CD4-positive, alpha-beta T cell treated with Interleukin-17A for 1 hour (primary cell): ENCODE results near the gene ATE1.

Experiments
- DNase-seq: peaks from one replicate; pipeline ENCODE4 v3.0.0-alpha.2; 2020

Gene ATE1

DNA sequence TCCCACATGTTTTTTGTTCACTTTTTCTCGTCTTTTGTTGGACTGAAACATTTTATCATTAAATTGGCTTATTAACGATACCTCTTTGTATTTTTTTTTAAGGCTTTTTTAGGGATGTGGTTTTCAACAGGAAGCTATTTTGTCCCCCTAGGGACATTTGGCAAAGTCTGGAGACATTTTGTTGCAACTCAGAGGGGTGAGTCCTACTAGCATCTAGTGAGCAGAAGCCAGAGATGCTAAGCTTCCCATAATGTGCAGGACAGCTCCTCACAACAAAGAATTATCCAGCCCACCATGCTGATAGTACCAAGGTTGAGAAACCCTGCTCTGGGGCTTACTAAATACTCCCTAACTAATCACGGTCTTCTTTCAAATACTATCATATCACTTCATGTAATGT, 63.2 kb downstream of the ATE1 start:
- no peak for DNase-seq

DNA sequence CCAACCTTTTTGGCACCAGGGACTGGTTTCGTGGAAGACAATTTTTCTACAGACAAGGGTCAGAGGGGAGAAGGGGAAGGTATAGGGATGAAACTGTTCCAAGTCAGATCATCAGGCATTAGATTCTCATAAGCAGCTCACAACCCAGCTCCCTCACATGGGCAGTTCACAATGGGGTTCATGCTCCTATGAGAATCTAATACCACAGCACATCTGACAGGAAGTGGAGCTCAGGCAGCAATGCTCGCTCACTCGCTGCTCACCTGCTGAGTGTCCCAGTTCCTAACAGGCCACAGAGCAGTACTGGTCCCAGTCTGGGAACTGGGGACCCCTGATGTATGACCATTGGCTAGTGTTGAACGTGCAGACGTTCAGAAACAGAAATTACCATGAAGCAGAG, 63.7 kb downstream of the ATE1 start:
- no peak for DNase-seq

DNA sequence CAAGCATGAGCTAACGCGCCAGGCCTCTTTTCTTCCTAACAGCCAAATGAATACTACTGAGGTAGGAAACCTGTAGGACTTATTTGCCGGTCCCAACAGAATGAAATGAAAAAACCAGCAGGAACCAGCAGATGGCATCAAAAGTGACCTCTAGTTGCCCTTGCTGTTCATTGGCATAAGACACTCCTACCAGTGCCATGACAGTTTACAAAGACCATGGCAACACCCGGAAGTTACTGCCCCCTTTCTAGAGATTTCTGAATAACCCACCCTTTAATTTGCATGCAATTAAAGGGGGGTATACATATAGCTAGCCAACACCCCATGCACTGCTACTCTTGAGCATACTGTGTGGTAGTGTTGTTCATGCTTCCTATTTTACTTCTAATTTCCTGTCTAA, 65.2 kb downstream of the ATE1 start:
- no peak for DNase-seq

DNA sequence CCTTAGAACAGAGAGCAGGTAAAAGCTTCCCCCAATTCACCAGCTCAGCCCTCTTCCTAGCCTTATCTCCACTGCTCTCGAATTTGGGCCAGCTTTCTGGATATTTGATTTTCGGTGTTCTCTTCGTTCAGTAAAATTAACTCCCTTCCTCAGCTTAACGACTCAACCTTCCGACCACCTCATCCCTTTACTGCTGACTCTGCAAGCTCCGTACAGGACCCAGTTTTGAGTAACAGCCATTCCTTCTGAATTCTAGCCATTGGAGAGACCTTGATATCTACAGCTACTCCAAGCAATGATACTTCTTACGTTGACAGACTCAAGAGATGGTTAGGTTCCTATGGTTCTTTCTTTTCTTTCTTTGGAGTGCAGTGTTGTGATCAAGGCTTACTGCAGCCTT, 65.8 kb downstream of the ATE1 start:
- no peak for DNase-seq

DNA sequence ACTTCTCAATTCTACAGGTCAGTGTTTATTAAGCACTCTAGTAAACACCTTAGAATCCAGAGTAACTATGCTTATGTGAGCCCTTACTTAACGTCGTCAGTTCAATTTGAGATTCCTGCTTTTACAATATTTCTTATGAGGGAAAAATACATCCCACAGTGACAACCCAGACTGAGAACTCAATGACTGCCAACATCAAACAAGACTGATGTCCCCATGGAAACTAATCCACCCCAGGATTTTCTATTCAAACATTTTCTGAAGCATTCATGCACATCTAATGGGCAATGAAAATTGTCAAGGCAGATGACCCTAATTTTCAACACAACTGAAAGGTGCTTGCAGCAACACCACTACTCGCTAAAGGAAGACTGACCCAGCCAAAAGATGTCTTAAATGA, 67.0 kb downstream of the ATE1 start:
- no peak for DNase-seq

DNA sequence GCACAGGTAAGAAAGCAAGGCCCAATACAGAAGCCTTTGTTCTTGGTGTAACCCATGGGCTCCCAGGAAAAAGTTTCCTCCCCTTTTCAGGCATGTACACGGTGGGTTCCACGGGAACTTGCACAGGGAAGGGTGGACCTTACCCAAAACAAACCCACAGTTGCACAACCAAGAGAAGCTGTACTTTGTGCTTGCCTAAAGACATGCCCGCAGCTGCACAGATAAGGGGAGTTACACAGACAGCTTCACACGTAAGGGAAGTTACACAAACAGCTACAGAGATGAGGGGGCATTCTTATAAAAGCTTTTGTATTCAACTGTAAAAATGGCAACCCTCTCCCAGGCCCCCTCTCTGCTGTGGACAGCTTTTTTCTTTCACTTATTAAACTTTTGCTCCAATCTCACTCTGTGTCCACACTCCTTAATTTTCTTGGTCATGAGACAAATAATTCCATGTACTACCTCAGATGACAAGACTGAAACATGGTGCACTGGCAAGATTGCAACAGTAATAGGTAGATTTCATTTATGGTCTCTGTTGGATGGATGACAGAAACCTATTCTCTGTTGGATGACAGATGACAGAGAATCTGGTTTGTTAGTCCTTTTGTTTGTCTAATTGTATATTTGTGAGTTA, 72.9 kb downstream of the ATE1 start:
- no peak for DNase-seq

DNA sequence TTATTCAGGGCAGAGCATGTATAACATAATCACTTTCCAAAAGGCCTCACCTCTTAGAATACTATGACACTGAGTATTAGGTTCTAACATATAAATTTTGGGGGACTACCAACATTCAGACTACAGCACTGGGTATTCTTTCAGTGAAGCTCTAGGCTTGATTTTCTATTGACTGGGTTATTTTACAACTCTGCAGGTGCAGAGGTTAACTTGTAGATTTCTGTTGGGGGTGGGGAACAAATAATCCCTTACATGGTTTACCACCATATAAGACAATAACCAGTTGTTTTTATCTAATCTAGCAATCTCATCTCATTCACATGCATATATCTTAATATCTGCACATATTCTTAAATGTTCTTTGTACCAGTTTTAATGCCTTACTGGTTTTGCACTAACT, 73.9 kb downstream of the ATE1 start:
- no peak for DNase-seq

DNA sequence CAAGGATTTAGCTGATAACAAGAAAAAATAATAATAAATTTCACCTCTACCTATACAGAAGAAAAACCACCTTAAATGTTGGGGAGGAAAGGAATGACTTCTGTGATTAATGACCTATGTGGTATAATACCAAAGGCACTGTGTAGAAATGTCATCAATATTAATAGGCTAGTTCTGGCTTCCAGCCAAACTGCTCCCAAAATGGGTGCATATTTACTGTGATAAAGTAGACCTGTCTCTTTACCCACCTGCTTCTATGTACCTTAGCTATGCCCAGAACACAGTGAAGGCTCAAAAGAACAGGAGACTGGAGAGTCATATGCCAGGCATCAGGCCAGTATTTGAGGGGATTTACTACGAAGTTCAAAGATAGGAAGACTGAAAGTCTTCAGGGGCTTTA, 76.0 kb downstream of the ATE1 start:
- no peak for DNase-seq

DNA sequence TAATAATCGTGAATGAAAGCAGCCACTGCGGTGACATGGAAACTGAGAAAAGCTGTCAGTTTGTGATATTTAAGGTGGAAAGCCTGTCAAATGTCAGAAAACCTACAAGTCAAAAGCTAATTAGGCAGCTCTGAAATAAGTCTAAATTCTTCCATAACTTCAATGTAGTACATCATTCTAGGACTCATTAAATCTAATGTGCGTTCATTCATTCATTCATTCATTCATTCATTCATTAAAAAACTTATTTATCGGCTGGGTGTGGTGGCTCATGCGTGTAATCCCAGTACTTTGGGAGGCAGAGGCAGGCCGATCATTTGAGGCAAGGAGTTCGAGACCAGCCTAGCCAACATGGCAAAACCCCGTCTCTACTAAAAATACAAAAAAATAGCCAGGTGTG, 79.7 kb downstream of the ATE1 start:
- no peak for DNase-seq

DNA sequence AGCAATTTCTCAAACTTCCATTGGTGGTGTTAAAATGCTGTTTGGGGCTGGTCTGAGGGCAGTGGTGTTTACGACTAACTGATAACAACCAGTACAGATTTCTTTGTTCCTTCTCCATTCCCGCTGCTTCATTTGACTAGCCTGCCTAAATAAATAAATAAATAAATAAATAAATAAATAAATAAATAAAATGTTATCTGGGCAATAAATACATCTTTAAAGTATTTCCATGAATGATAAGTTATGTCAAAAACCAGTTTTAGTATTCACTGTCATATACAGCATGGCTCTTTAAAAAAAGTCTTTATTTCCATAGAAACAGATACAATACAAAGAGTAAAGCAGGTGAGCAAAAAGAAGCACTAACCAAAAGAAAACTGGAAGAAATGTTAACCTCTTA, 81.3 kb downstream of the ATE1 start:
- no peak for DNase-seq

DNA sequence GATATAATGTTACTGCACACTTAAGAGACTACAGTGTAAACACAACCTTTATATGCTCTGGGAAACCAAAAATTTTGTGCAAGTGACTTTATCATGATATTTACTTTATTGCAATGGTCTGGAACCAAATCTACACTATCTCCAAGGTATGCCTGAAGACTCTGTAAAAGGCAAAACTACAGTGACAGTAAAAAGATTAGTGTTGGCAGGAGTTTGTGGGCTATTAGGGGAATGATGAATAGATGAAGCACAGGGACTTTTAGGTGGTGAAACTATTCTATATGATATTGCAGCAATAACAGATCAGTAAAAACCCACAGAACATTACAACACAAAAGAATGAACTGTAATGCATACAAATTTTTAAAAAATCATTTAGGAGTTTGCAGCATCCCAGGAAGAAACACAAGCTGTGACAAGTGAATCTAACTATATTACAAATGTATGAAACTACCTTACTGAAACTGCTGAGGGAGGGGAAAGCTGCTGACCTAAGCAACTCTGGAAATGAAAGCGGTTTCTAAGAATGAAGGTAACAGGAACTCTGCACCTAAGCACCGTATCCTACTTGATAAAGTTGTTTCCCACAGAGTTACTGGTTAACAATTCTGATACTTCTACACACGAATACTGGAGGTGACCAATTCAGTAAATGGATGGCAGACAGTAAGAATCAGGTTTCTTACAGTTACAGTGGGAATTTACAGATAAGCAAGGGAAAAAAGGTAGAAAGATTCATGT, 82.6 kb downstream of the ATE1 start:
- DNase-seq: no peak

DNA sequence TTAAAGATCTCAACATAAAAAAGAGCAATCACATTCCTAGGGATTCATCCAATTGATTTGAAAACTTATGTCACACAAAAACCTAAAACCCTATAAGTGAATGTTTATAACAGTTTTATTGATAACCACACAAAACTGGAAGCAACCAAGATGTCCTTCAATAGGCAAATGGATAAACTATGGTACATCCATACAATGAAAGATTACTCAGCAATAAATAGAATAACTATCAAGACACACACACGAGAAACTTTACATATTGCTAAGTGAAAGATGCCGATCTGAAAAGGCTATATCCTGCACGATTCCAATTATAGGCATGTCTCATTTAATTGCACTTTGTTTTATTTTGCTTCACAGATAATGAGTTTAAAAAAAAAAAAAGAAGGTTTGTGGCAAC, 83.3 kb downstream of the ATE1 start:
- no peak for DNase-seq

DNA sequence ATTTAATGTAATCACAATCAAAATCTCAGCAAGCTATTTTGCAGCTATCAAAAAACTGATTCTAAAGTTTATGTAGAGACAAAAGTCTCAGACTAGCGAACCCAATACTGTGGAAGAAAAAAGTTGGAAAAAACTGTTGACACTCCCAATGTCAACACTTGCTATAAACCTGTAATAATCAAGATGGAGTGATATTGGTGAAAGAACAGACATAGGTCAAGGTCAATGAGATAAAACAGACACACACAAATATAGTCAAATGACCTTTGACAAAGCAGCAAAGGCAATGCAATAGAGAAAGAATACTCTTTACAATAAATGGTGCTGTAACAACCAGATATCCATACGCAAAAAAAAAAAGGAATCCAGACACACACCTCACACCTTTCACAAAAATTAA, 84.5 kb downstream of the ATE1 start:
- DNase-seq: no peak

DNA sequence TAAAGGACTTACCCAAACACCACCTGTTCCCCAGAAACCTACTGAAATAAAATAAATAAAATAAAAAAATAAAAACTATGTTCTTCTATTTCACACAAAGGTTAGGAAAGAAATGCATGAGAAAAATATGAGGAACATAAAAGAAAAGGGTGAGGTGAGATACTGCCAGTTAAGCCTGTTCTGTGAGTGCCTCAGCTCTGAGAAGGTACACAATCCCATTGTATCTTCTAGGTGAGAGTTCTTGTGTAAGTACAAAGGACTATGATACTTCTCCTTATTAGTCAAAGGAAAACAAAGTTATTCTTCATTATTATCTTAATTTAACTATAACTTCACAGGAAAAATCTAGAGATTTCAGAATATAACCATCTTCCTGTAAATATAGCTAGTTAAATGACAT, 86.0 kb downstream of the ATE1 start:
- DNase-seq: no peak

DNA sequence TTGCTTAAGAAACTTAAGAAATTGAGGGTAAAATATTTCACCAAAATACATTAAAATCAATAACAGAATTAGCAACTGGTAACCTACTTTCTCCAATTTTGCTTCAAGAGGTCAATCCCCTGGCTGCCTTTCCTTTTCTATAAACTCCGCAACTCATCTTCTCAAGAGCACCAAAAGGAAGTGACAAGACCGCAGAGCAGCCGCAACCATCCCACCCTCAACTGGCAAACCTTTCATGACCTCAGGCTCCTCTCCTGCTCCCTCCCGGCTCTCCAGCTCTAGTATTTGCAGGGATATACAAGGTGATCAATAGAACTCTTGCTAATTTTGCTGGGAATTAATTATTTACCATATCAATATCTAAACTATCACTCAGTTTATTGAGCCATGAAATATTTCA, 88.9 kb downstream of the ATE1 start:
- DNase-seq: no peak

DNA sequence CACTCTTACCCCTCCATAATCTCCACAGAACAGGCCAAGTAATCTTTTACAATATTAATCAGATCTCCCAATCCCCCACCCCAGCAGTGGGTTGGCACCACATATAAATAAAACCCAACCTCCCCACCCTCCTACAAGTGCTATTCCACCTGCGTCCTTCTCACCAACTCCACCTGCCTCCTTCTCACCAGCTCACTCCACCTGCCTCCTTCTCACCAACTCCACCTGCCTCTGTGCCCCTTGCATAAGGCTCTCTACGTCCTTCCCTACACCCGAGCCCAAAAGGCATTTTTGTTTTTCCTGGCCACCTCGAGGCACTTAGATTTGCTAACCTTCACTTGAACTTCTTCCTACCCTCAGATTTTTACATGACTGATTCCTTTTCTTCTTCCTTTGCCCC, 89.7 kb downstream of the ATE1 start:
- DNase-seq: no peak

DNA sequence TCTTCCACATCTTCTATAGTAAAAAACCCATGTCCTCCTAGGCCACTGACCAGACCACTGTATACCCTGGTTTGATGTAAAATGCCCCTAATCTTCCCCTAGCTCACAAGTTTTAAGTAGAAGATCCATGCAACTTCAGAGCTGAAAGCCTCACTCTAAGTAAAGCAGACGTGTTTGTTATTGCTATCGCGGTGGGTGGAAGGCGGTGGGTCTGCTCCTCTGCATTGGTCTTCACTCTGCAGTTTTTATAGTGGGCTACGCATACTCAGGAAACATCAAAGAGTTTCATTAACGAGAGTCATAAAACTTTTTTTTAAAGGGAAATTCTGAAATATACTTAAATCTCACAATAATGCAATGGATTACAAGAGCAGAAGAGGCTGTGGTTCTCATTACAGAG, 91.7 kb downstream of the ATE1 start:
- DNase-seq: no peak

DNA sequence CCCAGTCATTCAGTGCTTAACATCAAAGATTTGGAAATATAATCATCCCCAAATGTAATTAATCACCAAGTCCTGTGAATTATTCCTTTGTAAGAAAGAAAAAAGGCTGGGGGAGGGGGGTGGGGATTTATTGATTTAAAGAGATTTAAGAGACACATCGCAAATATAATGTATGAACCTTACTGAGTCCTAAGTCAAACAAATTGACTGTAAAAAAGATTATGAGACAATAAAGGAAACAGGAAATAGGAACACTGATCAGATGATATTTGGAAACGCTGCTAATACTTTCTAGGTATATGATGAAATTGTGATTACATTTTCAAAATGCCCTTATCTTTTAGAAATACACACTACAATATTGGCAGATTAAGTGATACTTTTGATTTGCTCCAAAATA, 92.5 kb downstream of the ATE1 start:
- DNase-seq: no peak

DNA sequence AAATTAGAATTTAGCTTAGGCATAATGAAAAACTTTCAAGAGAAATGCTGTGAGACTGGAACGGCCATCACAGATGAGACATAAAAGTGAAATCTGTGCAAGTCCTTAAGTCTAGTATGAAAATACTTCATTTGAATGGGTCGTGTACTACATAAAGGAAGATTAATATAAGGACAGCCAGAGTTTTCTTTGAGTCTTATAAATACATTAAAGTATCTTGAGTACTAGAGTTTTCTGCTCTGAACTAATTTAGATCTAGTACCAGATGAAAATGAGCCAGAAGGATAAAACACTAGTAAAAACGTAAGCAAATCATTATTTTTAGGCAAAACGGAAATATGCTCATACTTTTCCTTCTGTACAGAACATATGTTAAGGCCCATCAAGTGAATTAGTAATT, 93.1 kb downstream of the ATE1 start:
- no peak for DNase-seq

DNA sequence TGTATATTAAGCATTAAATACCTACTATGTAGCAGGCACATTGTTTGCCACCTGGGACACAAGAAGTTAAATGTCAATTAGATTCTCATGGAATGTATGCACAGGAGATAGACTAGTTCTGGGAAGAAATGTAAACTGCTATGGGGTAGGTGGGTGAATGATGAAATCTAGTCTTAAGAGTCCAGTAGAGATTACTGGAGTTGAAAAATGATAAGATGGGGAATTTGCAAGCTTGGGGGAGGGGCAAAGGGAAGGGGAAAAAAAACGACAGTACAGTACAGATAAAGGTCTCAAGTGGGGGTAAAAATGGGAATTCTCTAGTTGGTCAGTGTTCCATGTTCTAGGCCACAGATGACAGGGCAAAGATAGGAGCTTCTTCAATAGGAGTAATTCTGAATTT, 94.4 kb downstream of the ATE1 start:
- DNase-seq: no peak

DNA sequence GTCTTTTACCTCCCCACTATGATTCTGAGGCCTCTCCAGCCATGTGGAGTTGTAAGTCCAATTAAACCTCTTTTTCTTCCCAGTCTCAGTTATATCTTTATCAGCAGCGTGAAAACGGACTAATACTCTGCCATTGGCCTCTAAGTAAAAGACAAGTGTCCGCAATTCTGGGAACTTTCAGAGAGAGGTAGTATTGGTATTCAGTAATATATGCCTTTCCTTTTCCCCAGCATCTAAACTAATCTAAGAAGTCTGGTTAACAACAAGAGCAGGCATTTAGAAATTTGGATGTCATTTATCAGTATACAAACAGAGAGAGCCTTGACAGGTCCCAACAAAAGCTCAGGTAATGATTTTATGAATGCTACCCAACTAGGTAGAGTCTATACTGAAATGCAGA, 95.2 kb downstream of the ATE1 start:
- no peak for DNase-seq

DNA sequence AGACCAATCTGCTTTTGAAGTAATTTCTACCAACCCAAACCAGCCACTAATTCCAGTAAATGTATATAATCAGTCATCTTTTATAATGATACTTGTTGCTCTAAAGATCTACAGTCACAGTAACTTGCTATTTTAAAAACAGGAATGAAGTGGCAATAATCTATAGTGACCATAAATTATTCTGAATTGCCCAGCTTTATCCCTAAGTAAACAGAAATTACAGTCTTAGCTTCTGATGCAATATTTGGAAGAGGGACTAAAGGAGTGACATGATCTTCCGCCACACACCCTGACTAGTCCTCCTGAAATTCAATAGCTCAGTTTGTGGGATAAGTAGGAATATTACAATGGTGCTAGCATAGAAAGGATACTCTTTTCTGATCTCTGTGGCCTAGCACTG, 96.1 kb downstream of the ATE1 start:
- DNase-seq: no peak

DNA sequence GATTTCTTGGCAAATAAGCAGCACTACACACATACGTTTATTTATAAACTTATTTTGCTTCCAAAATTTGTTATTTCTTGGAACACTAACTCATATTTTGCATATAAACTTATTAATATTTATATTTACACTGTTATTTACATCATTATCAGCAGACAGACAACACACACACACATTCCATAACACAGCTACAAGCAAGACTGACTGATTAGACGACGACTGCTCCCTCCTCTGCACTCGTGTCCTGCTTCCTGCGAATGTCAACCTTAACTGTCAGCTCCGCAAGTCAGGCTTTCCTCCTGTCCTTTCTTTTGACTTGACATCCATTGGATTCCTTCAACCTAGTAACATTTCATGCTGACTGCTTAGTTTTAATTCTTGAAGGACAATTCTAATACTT, 96.6 kb downstream of the ATE1 start:
- no peak for DNase-seq

DNA sequence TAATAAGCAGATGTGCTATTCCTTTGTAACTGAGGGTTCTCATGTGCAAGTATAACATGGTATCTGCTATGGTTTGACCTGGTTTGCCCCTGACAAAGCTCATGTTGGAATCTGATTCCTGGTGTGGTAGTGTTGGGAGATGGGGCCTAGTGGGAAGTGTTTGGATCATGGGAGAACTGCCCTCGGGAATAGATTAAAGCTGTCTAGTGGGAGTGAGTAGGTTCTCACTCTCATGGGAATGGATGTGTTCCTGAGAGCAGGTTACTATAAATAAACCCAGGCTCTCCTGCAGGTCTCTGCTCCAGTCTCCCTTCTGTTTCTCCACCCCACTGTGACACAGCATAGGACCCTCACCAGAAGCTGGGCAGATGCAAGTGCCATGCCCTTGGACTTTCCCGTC, 97.7 kb downstream of the ATE1 start:
- DNase-seq: no peak

DNA sequence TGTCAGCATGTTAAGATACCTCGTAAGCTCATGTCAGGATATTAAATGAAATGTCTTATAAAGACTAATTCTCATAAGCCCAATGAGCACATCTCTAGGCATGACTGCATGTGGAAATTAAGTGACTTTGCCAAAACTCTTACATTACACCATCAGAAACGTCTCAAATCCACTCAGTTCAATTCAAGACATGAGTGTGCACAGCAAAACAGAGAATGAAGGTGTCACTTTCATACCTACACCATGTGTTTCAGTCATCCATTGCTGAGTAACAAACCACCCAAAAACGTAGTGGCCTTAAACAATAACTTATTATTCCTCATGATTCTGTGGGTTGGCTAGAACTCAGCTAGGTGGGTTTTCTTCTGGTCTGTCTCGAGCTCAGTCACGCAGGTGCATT, 99.8 kb downstream of the ATE1 start:
- DNase-seq: no peak
